Left ventricle myocardium inferior (tissue), 1 donor: ENCODE data around the gene ERN2. TPM values are rescaled to one million over a fixed set of nuclear protein-coding genes. Genes with fewer than 3 reads are reported as not detected.

ENCODE experiments used
- DNase-seq: peaks from one replicate; pipeline ENCODE4 v3.0.0-alpha.2; 2020
- H3K27ac ChIP-seq: fragments of 200-600 bp; replicated peaks from 2 replicates; pipeline ENCODE4 v1.8.0; 2021
- H3K27me3 ChIP-seq: fragments of 200-600 bp; 2 replicates; pipeline ENCODE4 v1.8.0; 2021; ENCODE audit warnings: low read depth
- H3K36me3 ChIP-seq: fragments of 200-600 bp; 2 replicates; pipeline ENCODE4 v1.8.0; 2021
- H3K4me1 ChIP-seq: fragments of 200-600 bp; 2 replicates; pipeline ENCODE4 v1.8.0; 2021
- H3K4me3 ChIP-seq: fragments of 200-600 bp; 2 replicates; pipeline ENCODE4 v1.8.0; 2021; ENCODE audit warnings: mild to moderate bottlenecking, moderate library complexity
- H3K9me3 ChIP-seq: fragments of 200-600 bp; replicated peaks from 2 replicates; pipeline ENCODE4 v1.8.0; 2021
- intact Hi-C: fragments of 100-400 bp; cut with micrococcal nuclease; formaldehyde crosslinking; loops from one replicate; pipeline ENCODE4 v1.11.0; 2022
- total RNA-seq: library from RNA; stranded (reverse); fragmentation: NEBNext Ultra II Directional; extraction: Animal tissue kit (Norgen Biotek cat#: 25700); gene quantifications from one replicate; pipeline ENCODE4 v1.2.1, GENCODE V29; 2021
- TF ChIP-seq, protein P1 (sequence below): fragments of 200-600 bp; IDR thresholded peaks from 2 replicates; pipeline ENCODE4 v1.8.0; 2021; ENCODE audit warnings: antibody characterized with exemption, mild to moderate bottlenecking, borderline replicate concordance
- donor health status: DM: no; HTN: yes; CAD: no; lungs with severe emphysema.

Gene ERN2
- total RNA-seq, 1 donor from 2014 or later = not detected

DNA sequence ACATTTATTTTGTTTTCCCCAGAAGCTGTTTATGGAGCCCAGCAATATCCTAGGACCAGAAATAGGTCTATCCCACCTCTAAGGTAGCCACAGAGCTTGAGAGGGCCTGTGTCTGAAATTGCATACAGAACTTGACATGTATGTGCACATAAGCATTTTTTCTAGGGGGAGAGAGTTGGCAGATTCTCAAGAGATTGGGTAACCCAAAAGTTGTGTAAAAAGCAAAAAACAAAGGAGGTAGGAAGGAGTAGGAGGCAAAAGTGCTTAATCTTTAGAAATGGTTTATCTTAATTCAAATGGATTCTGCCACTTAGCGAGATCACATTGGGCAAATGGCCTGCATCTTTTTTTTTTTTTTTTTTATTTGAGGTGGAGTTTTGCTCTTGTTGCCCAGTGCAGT, 30.8 kb downstream of the ERN2 start:
- no peak for DNase-seq
- Histone ChIP-seq H3K9me3 (no peaks in the 10 kb centered on the region), H3K4me3 (no peak overlapping the region), H3K36me3 (peaks cover 46% of the 10 kb centered on the region), H3K27ac (no peak overlapping the region), H3K27me3 (no peaks in the 10 kb centered on the region), H3K4me1 (peaks cover 16% of the 10 kb centered on the region)
- intact Hi-C loops = no loop called here
- TF ChIP-seq, protein P1, sequence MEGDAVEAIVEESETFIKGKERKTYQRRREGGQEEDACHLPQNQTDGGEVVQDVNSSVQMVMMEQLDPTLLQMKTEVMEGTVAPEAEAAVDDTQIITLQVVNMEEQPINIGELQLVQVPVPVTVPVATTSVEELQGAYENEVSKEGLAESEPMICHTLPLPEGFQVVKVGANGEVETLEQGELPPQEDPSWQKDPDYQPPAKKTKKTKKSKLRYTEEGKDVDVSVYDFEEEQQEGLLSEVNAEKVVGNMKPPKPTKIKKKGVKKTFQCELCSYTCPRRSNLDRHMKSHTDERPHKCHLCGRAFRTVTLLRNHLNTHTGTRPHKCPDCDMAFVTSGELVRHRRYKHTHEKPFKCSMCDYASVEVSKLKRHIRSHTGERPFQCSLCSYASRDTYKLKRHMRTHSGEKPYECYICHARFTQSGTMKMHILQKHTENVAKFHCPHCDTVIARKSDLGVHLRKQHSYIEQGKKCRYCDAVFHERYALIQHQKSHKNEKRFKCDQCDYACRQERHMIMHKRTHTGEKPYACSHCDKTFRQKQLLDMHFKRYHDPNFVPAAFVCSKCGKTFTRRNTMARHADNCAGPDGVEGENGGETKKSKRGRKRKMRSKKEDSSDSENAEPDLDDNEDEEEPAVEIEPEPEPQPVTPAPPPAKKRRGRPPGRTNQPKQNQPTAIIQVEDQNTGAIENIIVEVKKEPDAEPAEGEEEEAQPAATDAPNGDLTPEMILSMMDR = no peak

DNA sequence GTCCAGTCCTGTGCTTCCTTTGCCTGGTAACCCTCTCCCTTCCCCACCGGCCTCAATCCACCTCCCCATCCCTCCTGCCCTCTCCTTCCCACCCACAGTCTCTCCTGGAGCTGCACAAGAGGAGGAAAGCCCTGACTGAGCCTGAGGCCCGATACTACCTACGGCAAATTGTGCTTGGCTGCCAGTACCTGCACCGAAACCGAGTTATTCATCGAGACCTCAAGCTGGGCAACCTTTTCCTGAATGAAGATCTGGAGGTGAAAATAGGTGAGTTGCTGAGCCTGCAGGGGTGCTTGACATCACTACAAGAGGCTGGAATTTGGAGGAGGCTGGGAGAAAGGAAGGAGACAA, 33.1 kb downstream of the ERN2 start:
- no peak for DNase-seq
- Histone ChIP-seq H3K36me3 (peaks cover 40% of the 10 kb centered on the region), H3K27me3 (no peaks in the 10 kb centered on the region), H3K27ac (no peak overlapping the region), H3K9me3 (no peaks in the 10 kb centered on the region), H3K4me3 (no peak overlapping the region), H3K4me1 (peaks cover 16% of the 10 kb centered on the region)
- intact Hi-C loops = no loop called here
- TF ChIP-seq, protein P1 = no peak

DNA sequence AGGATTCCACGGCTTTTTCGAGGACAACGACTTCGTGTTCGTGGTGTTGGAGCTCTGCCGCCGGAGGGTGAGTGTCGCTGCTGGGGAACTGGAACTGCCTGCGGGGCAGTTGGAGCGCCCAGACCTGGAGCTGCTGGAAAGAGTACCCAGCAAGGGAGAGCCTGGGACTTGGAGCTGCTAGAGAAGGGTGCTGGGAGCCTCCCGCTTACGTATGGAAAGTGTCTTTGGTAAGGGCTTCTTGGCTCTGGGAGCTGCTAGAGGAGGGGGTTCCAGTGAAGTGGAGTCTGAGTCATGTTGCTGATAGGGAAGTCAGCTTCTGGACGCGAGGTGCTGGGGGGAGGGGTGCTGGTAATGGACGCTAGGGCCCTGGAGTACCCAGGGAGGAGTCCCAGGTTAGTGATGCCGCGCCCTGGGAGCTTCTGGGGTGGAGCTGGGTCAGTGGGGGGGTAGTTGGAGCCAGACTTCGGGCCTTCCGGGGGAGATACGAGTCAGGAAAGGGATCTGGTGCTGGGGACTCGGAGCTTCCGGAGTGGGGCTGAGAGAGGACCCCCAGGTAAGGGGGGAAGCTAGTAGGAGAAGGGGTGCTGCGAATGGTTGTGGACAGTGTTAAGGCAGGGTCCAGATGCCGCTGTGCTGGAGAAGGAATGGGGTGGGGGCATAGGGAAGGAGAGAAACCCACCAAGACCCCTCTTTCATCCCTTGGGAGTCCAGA, 33.6 kb downstream of the ERN2 start:
- TF ChIP-seq, protein P1 = no peak
- intact Hi-C loops = no loop called here
- peak overlapping the region; percentile 70 for H3K4me3 ChIP-seq
- H3K4me1 ChIP-seq = peaks cover 16% of the 10 kb centered on the region
- H3K36me3 ChIP-seq = peaks cover 37% of the 10 kb centered on the region
- no peak overlapping the region for H3K27ac ChIP-seq
- no peak for DNase-seq
- H3K9me3 ChIP-seq = no peaks in the 10 kb centered on the region
- no peaks in the 10 kb centered on the region for H3K27me3 ChIP-seq

DNA sequence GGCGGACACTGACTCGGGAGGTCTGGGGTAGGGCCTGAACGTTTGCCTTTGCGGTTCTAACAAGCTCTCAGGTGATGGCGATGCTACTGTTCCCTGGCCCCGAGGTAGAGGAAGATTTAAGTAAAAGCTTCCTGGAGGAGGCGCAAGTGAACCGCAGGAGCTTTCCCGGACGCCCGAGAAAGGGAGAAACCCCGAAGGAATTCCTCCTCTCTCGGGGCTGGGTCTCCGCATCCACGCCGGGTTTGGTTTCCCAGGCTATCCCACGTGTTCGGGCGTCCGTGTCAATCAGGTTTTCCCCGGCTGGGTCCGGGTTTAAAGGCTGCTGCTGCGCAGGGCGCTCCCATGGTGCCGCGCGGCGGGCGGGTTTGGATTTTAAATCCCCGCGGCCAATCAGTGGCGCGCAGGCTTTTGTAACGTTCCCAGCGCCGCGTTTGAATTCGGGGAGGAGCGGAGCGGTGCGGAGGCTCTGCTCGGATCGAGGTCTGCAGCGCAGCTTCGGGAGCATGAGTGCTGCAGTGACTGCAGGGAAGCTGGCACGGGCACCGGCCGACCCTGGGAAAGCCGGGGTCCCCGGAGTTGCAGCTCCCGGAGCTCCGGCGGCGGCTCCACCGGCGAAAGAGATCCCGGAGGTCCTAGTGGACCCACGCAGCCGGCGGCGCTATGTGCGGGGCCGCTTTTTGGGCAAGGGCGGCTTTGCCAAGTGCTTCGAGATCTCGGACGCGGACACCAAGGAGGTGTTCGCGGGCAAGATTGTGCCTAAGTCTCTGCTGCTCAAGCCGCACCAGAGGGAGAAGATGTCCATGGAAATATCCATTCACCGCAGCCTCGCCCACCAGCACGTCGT, 34.4 kb downstream of the ERN2 start, which contains the start of gene PLK1:
Gene PLK1, plus strand, starts transcription at position 460 of the 844 bp plus-strand sequence. Its CDS starts 44 bp downstream, at position 504.
- Histone ChIP-seq H3K27me3 (no peaks in the 10 kb centered on the region), H3K36me3 (peaks cover 30% of the 10 kb centered on the region), H3K9me3 (no peaks in the 10 kb centered on the region), H3K4me1 (peaks cover 16% of the 10 kb centered on the region), H3K4me3 (peak within 1 kb of the TSS; percentile 70), H3K27ac (no peak within 1 kb of the TSS)
- DNase-seq = peak; percentile 71
- TF ChIP-seq, protein P1 = peak; percentile 28
- intact Hi-C loops = no loop called here

DNA sequence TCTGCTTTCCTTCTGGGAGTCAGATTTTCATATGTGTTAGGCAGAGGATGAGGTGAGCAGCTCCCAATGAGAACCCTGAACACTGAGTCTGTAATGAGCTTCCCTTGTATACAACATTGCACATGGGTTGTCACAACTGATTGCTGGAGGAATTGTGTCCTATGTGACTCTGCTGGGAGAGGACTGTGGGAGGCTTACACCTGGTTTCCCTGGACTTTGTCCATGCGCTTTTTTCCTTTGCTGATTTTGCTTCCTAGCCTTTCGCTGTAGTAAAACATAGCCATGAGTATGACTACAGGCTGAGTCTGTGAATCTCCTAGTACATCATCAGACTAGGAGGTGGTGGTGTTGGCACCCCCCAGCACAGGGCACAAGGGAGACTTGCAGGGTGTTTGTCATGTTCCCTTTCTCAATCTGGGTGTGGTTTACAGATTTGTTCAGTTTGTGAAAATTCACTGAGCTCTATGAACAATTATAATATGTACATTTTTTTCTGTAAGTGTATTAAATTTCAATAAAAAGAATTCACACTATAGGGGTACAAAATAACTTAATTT, 36.0 kb downstream of the ERN2 start:
- peaks cover 16% of the 10 kb centered on the region for H3K4me1 ChIP-seq
- no peak overlapping the region for H3K4me3 ChIP-seq
- no peaks in the 10 kb centered on the region for H3K9me3 ChIP-seq
- peaks cover 31% of the 10 kb centered on the region for H3K36me3 ChIP-seq
- no peaks in the 10 kb centered on the region for H3K27me3 ChIP-seq
- intact Hi-C loops = no loop called here
- no peak for DNase-seq
- H3K27ac ChIP-seq = no peak overlapping the region
- TF ChIP-seq, protein P1 = no peak
